Right cardiac atrium (tissue), 5 donors: ENCODE data around the gene PSMB10. TPM values are rescaled to one million over a fixed set of nuclear protein-coding genes. Genes with fewer than 3 reads are reported as not detected.

Source experiments
- ATAC-seq, 2 donors: fragments of 200-7000 bp; cut with Tn5 transposase; one replicate each; pipeline versions ENCODE4 v1.8.0 to v1.9.1; 2020; ENCODE audit warnings: moderate library complexity in 2 of 2, mild to moderate bottlenecking in 1 of 2
- DNase-seq, 3 donors: peaks; one replicate each; pipeline ENCODE4 v3.0.0-alpha.2; 2020
- H3K27ac ChIP-seq: one replicate; pipeline ENCODE4 v1.5.1; 2013; ENCODE audit warnings: mild to moderate bottlenecking, low read length, control low read depth, moderate library complexity
- H3K27me3 ChIP-seq: one replicate; pipeline ENCODE4 v1.6.1; 2013; ENCODE audit not compliant: control insufficient read depth, insufficient read depth
- H3K4me1 ChIP-seq: one replicate; pipeline ENCODE4 v1.6.1; 2013; ENCODE audit warnings: low read length; ENCODE audit not compliant: control insufficient read depth, insufficient read depth
- H3K4me3 ChIP-seq: one replicate; pipeline ENCODE4 v1.5.1; 2013; ENCODE audit warnings: low read length, control low read depth
- H3K9me3 ChIP-seq: one replicate; pipeline ENCODE4 v1.6.1; 2013; ENCODE audit warnings: low read length; ENCODE audit not compliant: control insufficient read depth
- WGBS: extraction: QIAGEN DNeasy Blood & Tissue Kit; methylation state at CpG from one replicate; pipeline ENCODE4 v1.1.7; 2013; 5-methylcytosine and 5-hydroxymethylcytosine counted together
- intact Hi-C, 4 donors: fragments of 100-400 bp; cut with DNase I; formaldehyde crosslinking; loops; one replicate each; pipeline versions ENCODE4 v1.11.0 to v1.14.0; 2022 to 2023
- polyA plus RNA-seq: library from polyadenylated mRNA; stranded (reverse); fragments of 200-250 nt; gene quantifications from one replicate; pipeline ENCODE4 v1.2.3, GENCODE V29; 2013
- total RNA-seq, 4 donors: library from RNA; stranded (reverse); fragmentation: NEBNext Ultra II Directional; extraction: Animal tissue kit (Norgen Biotek cat#: 25700); gene quantifications; one replicate each; pipeline ENCODE4 v1.2.1, GENCODE V29; 2021
- donor health status: healthy with polysubstance abuse.
- donor health status: DM: no; HTN: yes; CAD: no.
- donor health status: DM: no; HTN: no; CAD: no.
- donor health status: DM: no; HTN: yes; CAD: no; lungs with severe emphysema.
- donor health status: DM: yes; HTN: yes; CAD: no.

Gene PSMB10
- total and polyA plus RNA-seq, 5 donors: 49.1 to 92.8 (median 60.6) TPM

- Histone ChIP-seq H3K4me1 (peaks cover 1% of the 10 kb centered on the region), H3K27me3 (no peaks in the 10 kb centered on the region), H3K9me3 (no peaks in the 10 kb centered on the region), H3K27ac (no peak within 1 kb of the TSS), H3K4me3 (no peak within 1 kb of the TSS)
- ATAC-seq: no peak
- intact Hi-C loops: no loop called here
- DNase-seq: no peak
- 83% methylated on average over 15 of the region's 15 CpGs for WGBS
Measured at GRCh38 chr16:67931712-67932461, 4.8 kb downstream of the PSMB10 start, which contains the start of gene CTRL. Gene CTRL (minus strand): TSS chr16:67931862. CDS start chr16:67931852, 10 bp downstream.

- ATAC-seq (no peak), DNase-seq (peak in 1 of 3 donors; percentile 58)
- Histone ChIP-seq H3K4me3 (no peak overlapping the region), H3K9me3 (no peaks in the 10 kb centered on the region), H3K4me1 (no peaks in the 10 kb centered on the region), H3K27me3 (no peaks in the 10 kb centered on the region), H3K27ac (no peak overlapping the region)
- intact Hi-C loops: no loop called here
- 91% methylated on average over 17 of the region's 17 CpGs for WGBS
Measured at GRCh38 chr16:67930678-67931211, 5.9 kb downstream of the PSMB10 start.

DNA sequence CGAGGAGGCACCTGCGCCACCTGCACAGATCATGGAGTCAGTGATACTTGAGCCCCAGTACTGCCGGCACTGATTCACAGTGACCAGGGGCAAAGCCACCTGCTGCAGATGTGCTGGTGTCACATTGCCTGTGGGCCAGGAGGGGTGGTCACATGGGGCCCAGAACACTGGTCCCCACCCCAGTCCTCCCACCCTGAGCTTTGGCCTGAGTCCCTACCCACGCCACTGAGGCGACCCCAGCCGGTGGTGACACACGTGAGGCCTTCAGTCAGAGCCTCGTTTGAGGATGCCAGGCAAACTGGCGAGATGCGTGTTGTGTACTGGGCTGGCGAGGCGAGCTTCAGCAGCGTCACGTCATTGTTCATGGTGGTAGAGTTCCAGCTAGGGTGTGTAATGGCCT is 6.5 kb downstream of the PSMB10 start:
- Histone ChIP-seq H3K27ac (no peak overlapping the region), H3K27me3 (no peaks in the 10 kb centered on the region), H3K4me3 (no peak overlapping the region), H3K9me3 (no peaks in the 10 kb centered on the region), H3K4me1 (peaks cover 2% of the 10 kb centered on the region)
- 89% methylated on average over 14 of the region's 14 CpGs for WGBS
- ATAC-seq (no peak), DNase-seq (peak in 1 of 3 donors; percentile 58)
- intact Hi-C loops: no loop called here

GRCh38 chr16:67928561-67929364 is 7.9 kb downstream of the PSMB10 start:
- Histone ChIP-seq H3K4me1 (peaks cover 3% of the 10 kb centered on the region), H3K27me3 (no peaks in the 10 kb centered on the region), H3K9me3 (no peaks in the 10 kb centered on the region), H3K4me3 (no peak overlapping the region), H3K27ac (no peak overlapping the region)
- 48% methylated on average over 16 of the region's 16 CpGs for WGBS
- ATAC-seq: peak; percentile 59 to 62
- intact Hi-C loops: loop anchor here (2.0 to 5.0 kb wide), 4 partner anchors 46 to 111 kb away; partner anchors contain the start of gene NRN1L (in 2 of the 4)
- DNase-seq: peak; percentile 69 to 88 (median 88)

GRCh38 chr16:67928147-67928546 is 8.5 kb downstream of the PSMB10 start:
- 77% methylated on average over 7 of the region's 7 CpGs for WGBS
- Histone ChIP-seq H3K9me3 (no peaks in the 10 kb centered on the region), H3K27me3 (no peaks in the 10 kb centered on the region), H3K4me1 (peaks cover 8% of the 10 kb centered on the region), H3K27ac (no peak overlapping the region), H3K4me3 (no peak overlapping the region)
- DNase-seq (no peak), ATAC-seq (no peak)
- intact Hi-C loops: loop anchor here (2.0 to 5.0 kb wide), 4 partner anchors 45 to 111 kb away; partner anchors contain the start of gene NRN1L (in 2 of the 4)

DNA sequence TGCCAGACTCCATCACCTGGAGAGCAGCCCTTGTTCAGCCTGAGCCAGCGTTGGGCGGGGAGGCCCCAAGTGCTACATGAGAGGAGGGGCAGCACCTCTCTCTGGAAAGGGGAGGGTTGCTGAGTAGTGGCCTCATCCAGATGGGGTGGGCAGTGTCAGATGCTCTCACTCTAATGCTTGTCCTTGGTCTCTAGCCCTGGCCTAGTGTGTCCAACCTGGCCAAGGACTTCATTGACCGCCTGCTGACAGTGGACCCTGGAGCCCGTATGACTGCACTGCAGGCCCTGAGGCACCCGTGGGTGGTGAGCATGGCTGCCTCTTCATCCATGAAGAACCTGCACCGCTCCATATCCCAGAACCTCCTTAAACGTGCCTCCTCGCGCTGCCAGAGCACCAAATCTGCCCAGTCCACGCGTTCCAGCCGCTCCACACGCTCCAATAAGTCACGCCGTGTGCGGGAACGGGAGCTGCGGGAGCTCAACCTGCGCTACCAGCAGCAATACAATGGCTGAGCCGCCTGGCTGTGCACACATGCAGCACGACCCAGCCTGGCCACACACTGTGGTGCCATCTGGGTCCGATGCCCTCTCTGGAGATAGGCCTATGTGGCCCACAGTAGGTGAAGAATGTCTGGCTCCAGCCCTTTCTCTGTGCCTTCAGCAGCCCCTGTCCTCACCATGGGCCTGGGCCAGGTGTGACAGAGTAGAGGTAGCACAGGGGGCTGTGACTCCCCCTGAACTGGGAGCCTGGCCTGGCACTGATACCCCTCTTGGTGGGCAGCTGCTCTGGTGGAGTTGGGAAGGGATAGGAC is 9.3 kb downstream of the PSMB10 start:
- Histone ChIP-seq H3K27me3 (no peaks in the 10 kb centered on the region), H3K27ac (no peak overlapping the region), H3K4me1 (peaks cover 8% of the 10 kb centered on the region), H3K4me3 (no peak overlapping the region), H3K9me3 (no peaks in the 10 kb centered on the region)
- 91% methylated on average over 22 of the region's 22 CpGs for WGBS
- DNase-seq (no peak), ATAC-seq (no peak)
- intact Hi-C loops: loop anchor here in 3 of 4 donors (5.0 kb wide), 3 partner anchors 45 to 110 kb away; partner anchors contain the start of gene NRN1L (in 2 of the 3)

GRCh38 chr16:67926181-67926750 is 10.4 kb downstream of the PSMB10 start:
- DNase-seq (peak in 1 of 3 donors; percentile 56), ATAC-seq (no peak)
- no peaks in the 10 kb centered on the region for H3K9me3 ChIP-seq
- H3K4me3 ChIP-seq: no peak overlapping the region
- H3K4me1 ChIP-seq: peaks cover 8% of the 10 kb centered on the region
- no peak overlapping the region for H3K27ac ChIP-seq
- H3K27me3 ChIP-seq: no peaks in the 10 kb centered on the region
- 55% methylated on average over 13 of the region's 13 CpGs for WGBS
- intact Hi-C loops: loop anchor here in 3 of 4 donors (5.0 kb wide), 3 partner anchors 44 to 109 kb away; partner anchors contain the start of gene NRN1L (in 2 of the 3)

GRCh38 chr16:67924140-67924906 is 12.3 kb downstream of the PSMB10 start:
- H3K27me3 ChIP-seq: no peaks in the 10 kb centered on the region
- ATAC-seq (no peak), DNase-seq (peak in 1 of 3 donors; percentile 67)
- H3K27ac ChIP-seq: no peak overlapping the region
- no peaks in the 10 kb centered on the region for H3K9me3 ChIP-seq
- peaks cover 9% of the 10 kb centered on the region for H3K4me1 ChIP-seq
- intact Hi-C loops: no loop called here
- H3K4me3 ChIP-seq: no peak overlapping the region
- 81% methylated on average over 10 of the region's 10 CpGs for WGBS

- WGBS: 60% methylated on average over 10 of the region's 10 CpGs
- no peak overlapping the region for H3K27ac ChIP-seq
- no peaks in the 10 kb centered on the region for H3K9me3 ChIP-seq
- H3K27me3 ChIP-seq: no peaks in the 10 kb centered on the region
- no peak for ATAC-seq
- intact Hi-C loops: no loop called here
- no peak overlapping the region for H3K4me3 ChIP-seq
- no peak for DNase-seq
- H3K4me1 ChIP-seq: peaks cover 9% of the 10 kb centered on the region
Measured at GRCh38 chr16:67923414-67924116, 13.1 kb downstream of the PSMB10 start.
